Ishikawa (cell line): ENCODE results near the gene INTS4.

Source experiments
- CEBPB ChIP-seq: IDR thresholded peaks from 2 replicates; pipeline ENCODE4 v1.6.1; 2012
- CREB1 ChIP-seq: IDR thresholded peaks from 2 replicates; pipeline ENCODE4 v1.6.1; 2012; ENCODE audit warnings: low read depth
- EGR1 ChIP-seq: IDR thresholded peaks from 2 replicates; pipeline ENCODE4 v1.6.1; 2012
- EP300 ChIP-seq: IDR thresholded peaks from 2 replicates; pipeline ENCODE4 v1.6.1; 2012; ENCODE audit warnings: borderline replicate concordance
- FOXM1 ChIP-seq: IDR thresholded peaks from 2 replicates; pipeline ENCODE4 v1.6.1; 2012; ENCODE audit warnings: low read depth, borderline replicate concordance
- MAX ChIP-seq: IDR thresholded peaks from 2 replicates; pipeline ENCODE4 v1.6.1; 2012
- NFIC ChIP-seq: IDR thresholded peaks from 2 replicates; pipeline ENCODE4 v1.6.1; 2012
- RAD21 ChIP-seq: IDR thresholded peaks from 2 replicates; pipeline ENCODE4 v1.6.1; 2012; ENCODE audit warnings: low read depth
- REST ChIP-seq: IDR thresholded peaks from 2 replicates; pipeline ENCODE4 v1.6.1; 2012; ENCODE audit warnings: low read depth, mild to moderate bottlenecking
- TAF1 ChIP-seq: IDR thresholded peaks from 2 replicates; pipeline ENCODE4 v1.6.1; 2012; ENCODE audit warnings: low read depth, mild to moderate bottlenecking
- TCF12 ChIP-seq: IDR thresholded peaks from 2 replicates; pipeline ENCODE4 v1.6.1; 2012; ENCODE audit warnings: low read depth
- TEAD4 ChIP-seq: IDR thresholded peaks from 2 replicates; pipeline ENCODE4 v1.6.1; 2012
- USF1 ChIP-seq: IDR thresholded peaks from 2 replicates; pipeline ENCODE4 v1.6.1; 2012
- YY1 ChIP-seq: IDR thresholded peaks from 2 replicates; pipeline ENCODE4 v1.6.1; 2012; ENCODE audit warnings: low read depth
- ZBTB7A ChIP-seq: IDR thresholded peaks from 2 replicates; pipeline ENCODE4 v1.6.1; 2012; ENCODE audit warnings: low read depth

Gene INTS4

GRCh38 chr11:78028423-78028822, 34.0 kb upstream of the INTS4 start:
- peak; percentile 40; the same call in 1 of the 2 replicates for TF ChIP-seq EP300
- peak; percentile 59 for TF ChIP-seq NFIC
- TF ChIP-seq TCF12: peak; percentile 61
- peak; percentile 59 for TF ChIP-seq TEAD4

GRCh38 chr11:78027759-78028158, 33.3 kb upstream of the INTS4 start:
- TF ChIP-seq TEAD4: peak; percentile 42
- TF ChIP-seq RAD21: no peak
- TF ChIP-seq USF1: no peak

- no peak for TF ChIP-seq ZBTB7A
- TF ChIP-seq REST: no peak
- no peak for TF ChIP-seq TEAD4
- no peak for TF ChIP-seq FOXM1
- no peak for TF ChIP-seq TAF1
- no peak for TF ChIP-seq EGR1
- no peak for TF ChIP-seq YY1
- no peak for TF ChIP-seq USF1
- TF ChIP-seq TCF12: no peak
- no peak for TF ChIP-seq MAX
- TF ChIP-seq CEBPB: no peak
Observed at GRCh38 chr11:78025378-78025777, 30.9 kb upstream of the INTS4 start.

- TF ChIP-seq TEAD4 (no peak), CREB1 (no peak), REST (no peak), MAX (no peak), EGR1 (no peak), FOXM1 (no peak), ZBTB7A (no peak), USF1 (no peak), NFIC (no peak), TAF1 (no peak), RAD21 (no peak), CEBPB (no peak), YY1 (no peak), TCF12 (no peak), EP300 (no peak)
Observed at GRCh38 chr11:78023426-78023825, 29.0 kb upstream of the INTS4 start.

GRCh38 chr11:78022397-78023396, 28.2 kb upstream of the INTS4 start, which contains the start of gene KCTD14:
KCTD14 (minus strand) TSS chr11:78023276; CDS start chr11:78023249, 27 bp downstream.
- TF ChIP-seq MAX (peak; percentile 78), ZBTB7A (peak; percentile 92), REST (peak; percentile 56), TAF1 (no peak)
